ENCODE results near the gene ARHGEF17. TPM values are rescaled to one million over a fixed set of nuclear protein-coding genes. Genes with fewer than 3 reads are reported as not detected.

ARHGEF17 gene
- total and polyA plus RNA-seq, 2 of the 13 experiments (the other 11 are each of a cell fraction or from before 2014, with no cell fraction given) = 10.7 to 28.8 TPM

- 0 out of 2 replicates have a peak, but pooled peaks have one; percentile 4 for TF ChIP-seq NCOA1 (CRISPR knock-in tag; IDR thresholded peaks at IDR 0.05)
- TF ChIP-seq ATRX (CRISPR knock-in tag; IDR thresholded peaks at IDR 0.05; ENCODE audit: borderline replicate concordance) = no peak
- TF ChIP-seq HMGXB4 (CRISPR knock-in tag; IDR thresholded peaks at IDR 0.05; ENCODE audit: borderline replicate concordance in 1 of 2, low read depth in 1 of 2) = peak; percentile 84 to 93
- TF ChIP-seq SSRP1 (CRISPR knock-in tag; IDR thresholded peaks at IDR 0.05) = no peak
- TF ChIP-seq PRDM4 (CRISPR knock-in tag; IDR thresholded peaks at IDR 0.05; ENCODE audit: borderline replicate concordance) = no peak
- no peak for TF ChIP-seq MLLT10 (CRISPR knock-in tag; IDR thresholded peaks at IDR 0.05)
- peak; percentile 31; the same call in 1 of the 2 replicates for TF ChIP-seq FOSL2 (CRISPR knock-in tag; IDR thresholded peaks at IDR 0.05)
- TF ChIP-seq TBX3 (IDR thresholded peaks at IDR 0.05; ENCODE audit: borderline replicate concordance) = peak; percentile 29; the same call in 1 of the 2 replicates
- 0 out of 2 replicates have a peak, but pooled peaks have one; percentile 45 for TF ChIP-seq TARDBP (CRISPR knock-in tag; IDR thresholded peaks at IDR 0.05)
- TF ChIP-seq YEATS2 (CRISPR knock-in tag; IDR thresholded peaks at IDR 0.05; ENCODE audit: borderline replicate concordance) = 0 out of 2 replicates have a peak, but pooled peaks have one; percentile 27
- no peak for TF ChIP-seq HNRNPUL1 (IDR thresholded peaks at IDR 0.05; ENCODE audit: low read depth, low read length)
- 0 out of 2 replicates have a peak, but pooled peaks have one; percentile 22 for TF ChIP-seq SNAPC2 (CRISPR knock-in tag; IDR thresholded peaks at IDR 0.05)
- no peak for TF ChIP-seq MED8 (CRISPR knock-in tag; IDR thresholded peaks at IDR 0.05; ENCODE audit: insufficient replicate concordance)
- peak; percentile 81 for TF ChIP-seq ZFP91 (CRISPR knock-in tag; IDR thresholded peaks at IDR 0.05; ENCODE audit: borderline replicate concordance)
- no peak for TF ChIP-seq MEIS1 (CRISPR knock-in tag; IDR thresholded peaks at IDR 0.05; ENCODE audit: borderline replicate concordance)
- TF ChIP-seq CAMTA2 (CRISPR knock-in tag; IDR thresholded peaks at IDR 0.05; ENCODE audit: borderline replicate concordance) = 0 out of 2 replicates have a peak, but pooled peaks have one; percentile 63
- TF ChIP-seq ZBTB38 (CRISPR knock-in tag; IDR thresholded peaks at IDR 0.05) = no peak
- TF ChIP-seq FOSL1 (CRISPR knock-in tag; IDR thresholded peaks at IDR 0.05; ENCODE audit: borderline replicate concordance) = no peak
- no peak for TF ChIP-seq ATF7-NPFF (CRISPR knock-in tag; IDR thresholded peaks at IDR 0.05; ENCODE audit: low read depth)
- TF ChIP-seq HDAC2 (CRISPR knock-in tag; IDR thresholded peaks at IDR 0.05) = 0 out of 2 replicates have a peak, but pooled peaks have one; percentile 12
- no peak for TF ChIP-seq ZBTB43 (CRISPR knock-in tag; conservative IDR thresholded peaks at IDR 0.05)
Observed at GRCh38 chr11:73288873-73289707, 19.0 kb upstream of the ARHGEF17 start (continued).

Measured in HepG2 (cell line).